PC-9 (cell line): ENCODE measurements around the gene SRGN.

Experiments used
- EZH2 ChIP-seq: fragments of 200-600 bp; sonication (generic); IDR thresholded peaks from 2 replicates; pipeline ENCODE4 v1.8.0; 2017; ENCODE audit warnings: antibody characterized with exemption, low read depth
- TF ChIP-seq, protein P1 (sequence below): fragments of 200-600 bp; sonication (generic); conservative IDR thresholded peaks from 2 replicates; pipeline ENCODE4 v1.6.1; 2017; ENCODE audit warnings: mixed run types, antibody characterized with exemption, mild to moderate bottlenecking, moderate library complexity

DNA sequence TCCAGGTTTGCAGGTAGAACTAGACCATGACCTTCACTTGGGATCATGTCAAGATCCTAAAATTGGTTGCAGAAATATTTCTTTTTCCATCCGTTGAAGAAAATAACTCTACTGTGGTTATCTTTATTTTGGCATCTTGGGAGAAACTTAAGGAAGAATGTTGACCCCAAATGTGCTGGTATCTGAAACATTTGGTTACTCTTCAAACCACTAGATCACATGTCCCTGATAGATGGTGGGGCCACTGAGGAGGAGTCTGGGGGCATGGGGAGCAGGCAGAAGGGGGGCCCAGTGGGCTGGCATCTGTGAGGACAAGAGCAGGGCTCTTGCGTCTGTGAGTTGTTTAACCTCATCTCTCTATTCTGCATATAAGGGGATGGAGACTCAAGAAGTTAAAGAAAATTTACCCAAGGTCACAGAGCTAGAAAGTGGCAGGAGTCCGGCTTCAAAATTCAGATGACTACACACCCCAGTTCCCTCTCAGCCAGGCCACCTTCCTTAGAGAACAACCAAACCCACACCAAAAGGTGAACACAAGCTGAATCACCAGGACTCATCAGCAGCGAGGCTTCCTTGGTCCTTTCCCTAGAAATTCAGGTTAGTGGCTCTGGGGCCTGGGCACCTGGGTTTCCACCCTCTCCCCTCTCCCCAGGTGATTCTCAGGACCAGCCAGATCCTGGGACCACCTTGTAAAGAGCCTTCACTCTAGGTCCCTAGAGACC is 40.6 kb upstream of the SRGN start:
- TF ChIP-seq, protein P1, sequence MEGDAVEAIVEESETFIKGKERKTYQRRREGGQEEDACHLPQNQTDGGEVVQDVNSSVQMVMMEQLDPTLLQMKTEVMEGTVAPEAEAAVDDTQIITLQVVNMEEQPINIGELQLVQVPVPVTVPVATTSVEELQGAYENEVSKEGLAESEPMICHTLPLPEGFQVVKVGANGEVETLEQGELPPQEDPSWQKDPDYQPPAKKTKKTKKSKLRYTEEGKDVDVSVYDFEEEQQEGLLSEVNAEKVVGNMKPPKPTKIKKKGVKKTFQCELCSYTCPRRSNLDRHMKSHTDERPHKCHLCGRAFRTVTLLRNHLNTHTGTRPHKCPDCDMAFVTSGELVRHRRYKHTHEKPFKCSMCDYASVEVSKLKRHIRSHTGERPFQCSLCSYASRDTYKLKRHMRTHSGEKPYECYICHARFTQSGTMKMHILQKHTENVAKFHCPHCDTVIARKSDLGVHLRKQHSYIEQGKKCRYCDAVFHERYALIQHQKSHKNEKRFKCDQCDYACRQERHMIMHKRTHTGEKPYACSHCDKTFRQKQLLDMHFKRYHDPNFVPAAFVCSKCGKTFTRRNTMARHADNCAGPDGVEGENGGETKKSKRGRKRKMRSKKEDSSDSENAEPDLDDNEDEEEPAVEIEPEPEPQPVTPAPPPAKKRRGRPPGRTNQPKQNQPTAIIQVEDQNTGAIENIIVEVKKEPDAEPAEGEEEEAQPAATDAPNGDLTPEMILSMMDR = no peak
- no peak for TF ChIP-seq EZH2
